AG08395 (cell line): Measurements from ENCODE around the gene EMP1.

ENCODE experiments used
- DNase-seq: peaks from one replicate; pipeline ENCODE4 v3.0.0; 2012; ENCODE audit warnings: mixed read lengths, low spot score

Gene EMP1

GRCh38 chr12:13223179-13223804, 26.8 kb downstream of the EMP1 start:
- DNase-seq = peak; percentile 84

- DNase-seq = peak; percentile 58
Measured at GRCh38 chr12:13223941-13224340, 27.4 kb downstream of the EMP1 start.

GRCh38 chr12:13227191-13227590, 30.7 kb downstream of the EMP1 start:
- DNase-seq = no peak

- no peak for DNase-seq
Measured at GRCh38 chr12:13228579-13228978, 32.1 kb downstream of the EMP1 start.

GRCh38 chr12:13229504-13229903, 33.0 kb downstream of the EMP1 start:
- no peak for DNase-seq

- peak; percentile 64 for DNase-seq
Measured at GRCh38 chr12:13230500-13230899, 34.0 kb downstream of the EMP1 start.

GRCh38 chr12:13233830-13234641, 37.5 kb downstream of the EMP1 start:
- DNase-seq = peak; percentile 77

- no peak for DNase-seq
Measured at GRCh38 chr12:13238204-13238603, 41.7 kb downstream of the EMP1 start.

- no peak for DNase-seq
Measured at GRCh38 chr12:13241833-13242488, 45.4 kb downstream of the EMP1 start.

- no peak for DNase-seq
Measured at GRCh38 chr12:13242936-13243335, 46.4 kb downstream of the EMP1 start.

- no peak for DNase-seq
Measured at GRCh38 chr12:13243516-13244070, 47.1 kb downstream of the EMP1 start.

- no peak for DNase-seq
Measured at GRCh38 chr12:13247596-13247995, 51.1 kb downstream of the EMP1 start.

- no peak for DNase-seq
Measured at GRCh38 chr12:13248964-13249363, 52.4 kb downstream of the EMP1 start.

- DNase-seq = peak; percentile 75
Measured at GRCh38 chr12:13250416-13250815, 53.9 kb downstream of the EMP1 start.

- no peak for DNase-seq
Measured at GRCh38 chr12:13251521-13251920, 55.0 kb downstream of the EMP1 start.

GRCh38 chr12:13252024-13252423, 55.5 kb downstream of the EMP1 start:
- DNase-seq = no peak

- no peak for DNase-seq
Measured at GRCh38 chr12:13252616-13253015, 56.1 kb downstream of the EMP1 start.

- DNase-seq = no peak
Measured at GRCh38 chr12:13253966-13254760, 57.6 kb downstream of the EMP1 start.

- peak; percentile 96 for DNase-seq
Measured at GRCh38 chr12:13255792-13256691, 59.5 kb downstream of the EMP1 start.

- DNase-seq = no peak
Measured at GRCh38 chr12:13256692-13257045, 60.1 kb downstream of the EMP1 start.

- DNase-seq = no peak
Measured at GRCh38 chr12:13257356-13257875, 60.9 kb downstream of the EMP1 start.
